HepG2 (cell line): ENCODE data around the gene CSMD2. TPM values are rescaled to one million over a fixed set of nuclear protein-coding genes. Genes with fewer than 3 reads are reported as not detected.
A peak's percentile ranks its signal among the peaks of the same experiment; 100 is the strongest.

Experiments
- ATAC-seq: fragments of 200-7000 bp; cut with Tn5 transposase; 3 replicates; pipeline ENCODE4 v1.9.1; 2020; ENCODE audit warnings: mild to moderate bottlenecking, moderate library complexity
- BruUV-seq: library from RNA; stranded (reverse); fragments of 400-500 nt; replicated peaks from 2 replicates; lab custom pipeline; 2021; lab: Mats Ljungman, UMichigan
- CTCF ChIA-PET: fragments of 300-600 bp; formaldehyde crosslinking; extraction: SDS; loops from one replicate; lab custom pipeline; 2021; ENCODE audit warnings: low total read pairs, inconsistent platforms, low intra/inter-chr PET ratio; lab: Yijun Ruan, JAX
- POLR2A ChIA-PET: fragments of 350-600 bp; sonication (Branson Sonifier 250); formaldehyde crosslinking; loops from one replicate; lab custom pipeline; 2020; ENCODE audit warnings: antibody characterized with exemption, inconsistent platforms; lab: Yijun Ruan, JAX
- DNase-seq: peaks from one replicate; pipeline ENCODE4 v3.0.0-alpha.2; 2015; ENCODE audit warnings: low spot score
- FAIRE-seq: peaks from 3 replicates; lab custom pipeline; 2011; peaks lifted over from hg19 to GRCh38; lab: Jason Lieb, UNC
- H2AFZ ChIP-seq: one replicate; pipeline ENCODE4 v1.6.1; 2011; ENCODE audit warnings: low read length, inconsistent platforms
- H3K27ac ChIP-seq: fragments of 300-600 bp; 3 replicates; pipeline ENCODE4 v1.8.0; 2011; ENCODE audit warnings: mixed run types, mild to moderate bottlenecking, mixed read lengths, low read length, inconsistent platforms; ENCODE audit not compliant: insufficient read depth; ENCODE audit errors: extremely low read length
- H3K27me3 ChIP-seq, 2 experiments: fragments of 200-600 bp in 1 of 2; 2 replicates in 1 of 2; 3 replicates in 1 of 2; pipeline versions ENCODE4 v1.6.0 to v1.8.0; 2011; ENCODE audit warnings: low read length in 2 of 2, mild to moderate bottlenecking in 2 of 2, moderate library complexity in 2 of 2, inconsistent platforms in 1 of 2; ENCODE audit not compliant: insufficient read depth in 2 of 2, control insufficient read depth in 1 of 2
- H3K36me3 ChIP-seq, 2 experiments: fragments of 200-600 bp in 1 of 2; replicated peaks in 1 of 2; 2 replicates in 1 of 2; 3 replicates in 1 of 2; pipeline versions ENCODE4 v1.5.1 to v1.8.0; 2011; ENCODE audit warnings: low read length in 2 of 2, inconsistent platforms in 1 of 2; ENCODE audit not compliant: insufficient read depth in 2 of 2, control insufficient read depth in 1 of 2
- H3K4me1 ChIP-seq: 2 replicates; pipeline ENCODE4 v1.5.1; 2012; ENCODE audit warnings: low read length, inconsistent platforms; ENCODE audit not compliant: insufficient read depth
- H3K4me2 ChIP-seq: 2 replicates; pipeline ENCODE4 v1.6.0; 2011; ENCODE audit warnings: low read depth, low read length, inconsistent platforms
- H3K4me3 ChIP-seq, 3 experiments: fragments of 200-600 bp in 1 of 3; sonication (generic), shearing (Covaris generic) in 1 of 3; replicated peaks in 1 of 3; 2 replicates each; pipeline ENCODE4 v1.5.1; 2011 to 2016; ENCODE audit warnings: low read length in 3 of 3, inconsistent platforms in 2 of 3, low read depth in 2 of 3, mild to moderate bottlenecking in 2 of 3, control low read depth in 1 of 3, mixed read lengths in 1 of 3; ENCODE audit not compliant: insufficient read depth in 1 of 3
- H3K79me2 ChIP-seq: one replicate; pipeline ENCODE4 v1.6.1; 2011; ENCODE audit warnings: low read length, inconsistent platforms; ENCODE audit not compliant: insufficient read depth
- H3K9ac ChIP-seq: 2 replicates; pipeline ENCODE4 v1.6.0; 2011; ENCODE audit warnings: mild to moderate bottlenecking, low read depth, low read length, inconsistent platforms; ENCODE audit not compliant: insufficient read depth
- H3K9me3 ChIP-seq: 2 replicates; pipeline ENCODE4 v1.5.1; 2012; ENCODE audit warnings: mild to moderate bottlenecking, low read length
- H4K20me1 ChIP-seq: 2 replicates; pipeline ENCODE4 v1.6.0; 2011; ENCODE audit warnings: inconsistent platforms, mild to moderate bottlenecking, low read length, moderate library complexity; ENCODE audit not compliant: insufficient read depth
- AFF4 ChIP-seq: sonication (generic); formaldehyde crosslinking; IDR thresholded peaks from 2 replicates; pipeline ENCODE4 v1.4.0; 2020; ENCODE audit warnings: missing genetic modification reagents
- CREBL2 ChIP-seq: sonication (generic); formaldehyde crosslinking; IDR thresholded peaks from 2 replicates; pipeline ENCODE4 v1.8.1; 2023; ENCODE audit warnings: missing genetic modification reagents, mild to moderate bottlenecking, borderline replicate concordance
- FOXA3 ChIP-seq: IDR thresholded peaks from 2 replicates; pipeline ENCODE4 v1.6.1; 2016; ENCODE audit warnings: missing genetic modification reagents, missing compliant biosample characterization
- GPBP1L1 ChIP-seq: sonication (generic); formaldehyde crosslinking; IDR thresholded peaks from 2 replicates; pipeline ENCODE4 v1.5.0; 2020; ENCODE audit warnings: mild to moderate bottlenecking, missing genetic modification reagents
- GTF3A ChIP-seq: sonication (generic); formaldehyde crosslinking; conservative IDR thresholded peaks from 2 replicates; pipeline ENCODE4 v1.4.0; 2020; ENCODE audit warnings: mild to moderate bottlenecking, missing genetic modification reagents
- IKZF4 ChIP-seq: sonication (generic); formaldehyde crosslinking; IDR thresholded peaks from 2 replicates; pipeline ENCODE4 v1.5.1; 2020; ENCODE audit warnings: borderline replicate concordance, mild to moderate bottlenecking, low read depth, missing genetic modification reagents; ENCODE audit errors: not compliant biosample characterization
- JARID2 ChIP-seq: sonication (generic); formaldehyde crosslinking; IDR thresholded peaks from 2 replicates; pipeline ENCODE4 v1.8.1; 2023; ENCODE audit warnings: missing genetic modification reagents, inconsistent platforms; ENCODE audit not compliant: insufficient replicate concordance
- KLF13 ChIP-seq: sonication (generic); formaldehyde crosslinking; IDR thresholded peaks from 2 replicates; pipeline ENCODE4 v1.4.0; 2020; ENCODE audit warnings: mild to moderate bottlenecking, missing genetic modification reagents
- NRL ChIP-seq: sonication (generic); formaldehyde crosslinking; IDR thresholded peaks from 2 replicates; pipeline ENCODE4 v1.5.0; 2020; ENCODE audit warnings: missing genetic modification reagents, mild to moderate bottlenecking, moderate library complexity, borderline replicate concordance
- ZBTB1 ChIP-seq: sonication (generic); formaldehyde crosslinking; IDR thresholded peaks from 2 replicates; pipeline ENCODE4 v1.4.0; 2020; ENCODE audit warnings: missing genetic modification reagents, borderline replicate concordance
- ZMAT3 ChIP-seq: sonication (generic); formaldehyde crosslinking; conservative IDR thresholded peaks from 2 replicates; pipeline ENCODE4 v1.7.0; 2021; ENCODE audit warnings: missing genetic modification reagents
- ZNF747 ChIP-seq: sonication (generic); formaldehyde crosslinking; IDR thresholded peaks from 2 replicates; pipeline ENCODE4 v1.8.1; 2023; ENCODE audit warnings: missing genetic modification reagents, mild to moderate bottlenecking, borderline replicate concordance
- in situ Hi-C: cut with HindIII; loops from 2 replicates; pipeline ENCODE4 v1.10.0; 2017; ENCODE audit warnings: low pct_unique_long_range_greater_than_20kb; ENCODE audit not compliant: extremely low pct_ligation_motif_present
- intact Hi-C: fragments of 100-400 bp; cut with micrococcal nuclease; formaldehyde crosslinking; loops from one replicate; pipeline ENCODE4 v1.10.0; 2022; ENCODE audit not compliant: unreplicated experiment
- polyA plus RNA-seq, 8 experiments: library from polyadenylated mRNA; depleted of rRNA in 3 of 8; stranded (reverse) in 7 of 8; unstranded in 1 of 8; fragments of >200 nt; fragmentation: Illumina TruSeq in 4 of 8; extraction: Trizol in 4 of 8; gene quantifications; 2 replicates each; pipeline versions ENCODE4 v1.2.1 to v1.2.3, GENCODE V29; 2011 to 2016; ENCODE audit warnings: low read depth in 4 of 8, missing spikeins in 1 of 8, mixed read lengths in 1 of 8; ENCODE audit not compliant: insufficient read depth in 1 of 8
- total RNA-seq, 5 experiments: library from RNA; depleted of rRNA; stranded (reverse); fragments of >200 nt; fragmentation: Illumina TruSeq; extraction: Trizol; gene quantifications; 2 replicates each; pipeline ENCODE4 v1.2.3, GENCODE V29; 2016; ENCODE audit warnings: low read depth in 1 of 5
- TF ChIP-seq, protein P1 (sequence below): sonication (generic); formaldehyde crosslinking; IDR thresholded peaks from 2 replicates; pipeline ENCODE4 v1.5.0; 2020; ENCODE audit warnings: mild to moderate bottlenecking, low read depth, missing genetic modification reagents, borderline replicate concordance
- TF ChIP-seq, protein P2 (sequence below): sonication (generic); formaldehyde crosslinking; IDR thresholded peaks from 2 replicates; pipeline ENCODE4 v1.4.0; 2020; ENCODE audit warnings: mild to moderate bottlenecking, missing genetic modification reagents

Gene CSMD2
- total and polyA plus RNA-seq, 2 of the 13 experiments (the other 11 are each of a cell fraction or from before 2014, with no cell fraction given), result not detected

DNA sequence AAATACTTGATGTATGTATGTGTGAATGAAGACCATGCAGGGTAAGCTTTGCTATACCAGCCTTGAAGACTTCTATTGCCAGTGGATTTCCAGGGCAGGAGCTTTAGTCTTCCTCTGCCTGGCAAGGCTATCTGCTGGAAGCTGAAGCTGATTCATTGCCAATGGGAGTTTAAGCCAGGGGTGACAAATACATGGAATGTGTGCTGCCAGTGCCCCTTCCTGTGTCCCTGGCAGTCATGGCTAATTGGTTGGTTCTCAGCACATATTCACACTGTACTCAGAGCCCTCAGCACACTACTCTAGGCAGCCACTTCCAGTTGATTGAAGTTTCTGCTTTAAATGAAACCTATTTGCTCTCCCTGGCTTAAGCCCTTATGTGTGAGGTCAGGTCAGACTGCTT lies 691.1 kb downstream of the CSMD2 start:
- DNase-seq (no peak), FAIRE-seq (no peak), ATAC-seq (no peak)
- Histone ChIP-seq H3K27me3 (no peaks in the 10 kb centered on the region; a peak in 1 of 5 replicates), H3K79me2 (peaks cover 4% of the 10 kb centered on the region), H4K20me1 (no peaks in the 10 kb centered on the region), H2AFZ (no peak overlapping the region), H3K4me3 (no peak overlapping the region), H3K27ac (no peak overlapping the region), H3K36me3 (no peaks in the 10 kb centered on the region), H3K4me1 (peaks cover 29% of the 10 kb centered on the region), H3K4me2 (peak overlapping the region; percentile 85), H3K9me3 (no peaks in the 10 kb centered on the region), H3K9ac (no peak overlapping the region)
- intact Hi-C loops (loop anchor here (5.0 kb wide), 1 partner anchor 347 kb away; no protein-coding TSS in a partner anchor), in situ Hi-C loops (no loop called here)
- ChIA-PET POLR2A (no interaction called here), CTCF (no interaction called here)
- TF ChIP-seq AFF4 (CRISPR knock-in tag) (no peak), GPBP1L1 (CRISPR knock-in tag) (no peak), ZBTB1 (CRISPR knock-in tag) (no peak), JARID2 (CRISPR knock-in tag) (no peak), FOXA3 (no peak), ZNF747 (CRISPR knock-in tag) (no peak), ZMAT3 (CRISPR knock-in tag) (no peak), NRL (CRISPR knock-in tag) (no peak), KLF13 (CRISPR knock-in tag) (no peak), IKZF4 (CRISPR knock-in tag) (no peak), GTF3A (CRISPR knock-in tag) (no peak), CREBL2 (CRISPR knock-in tag) (no peak)
- TF ChIP-seq, protein P1, sequence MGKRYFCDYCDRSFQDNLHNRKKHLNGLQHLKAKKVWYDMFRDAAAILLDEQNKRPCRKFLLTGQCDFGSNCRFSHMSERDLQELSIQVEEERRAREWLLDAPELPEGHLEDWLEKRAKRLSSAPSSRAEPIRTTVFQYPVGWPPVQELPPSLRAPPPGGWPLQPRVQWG (CRISPR knock-in tag), result no peak
- TF ChIP-seq, protein P2, sequence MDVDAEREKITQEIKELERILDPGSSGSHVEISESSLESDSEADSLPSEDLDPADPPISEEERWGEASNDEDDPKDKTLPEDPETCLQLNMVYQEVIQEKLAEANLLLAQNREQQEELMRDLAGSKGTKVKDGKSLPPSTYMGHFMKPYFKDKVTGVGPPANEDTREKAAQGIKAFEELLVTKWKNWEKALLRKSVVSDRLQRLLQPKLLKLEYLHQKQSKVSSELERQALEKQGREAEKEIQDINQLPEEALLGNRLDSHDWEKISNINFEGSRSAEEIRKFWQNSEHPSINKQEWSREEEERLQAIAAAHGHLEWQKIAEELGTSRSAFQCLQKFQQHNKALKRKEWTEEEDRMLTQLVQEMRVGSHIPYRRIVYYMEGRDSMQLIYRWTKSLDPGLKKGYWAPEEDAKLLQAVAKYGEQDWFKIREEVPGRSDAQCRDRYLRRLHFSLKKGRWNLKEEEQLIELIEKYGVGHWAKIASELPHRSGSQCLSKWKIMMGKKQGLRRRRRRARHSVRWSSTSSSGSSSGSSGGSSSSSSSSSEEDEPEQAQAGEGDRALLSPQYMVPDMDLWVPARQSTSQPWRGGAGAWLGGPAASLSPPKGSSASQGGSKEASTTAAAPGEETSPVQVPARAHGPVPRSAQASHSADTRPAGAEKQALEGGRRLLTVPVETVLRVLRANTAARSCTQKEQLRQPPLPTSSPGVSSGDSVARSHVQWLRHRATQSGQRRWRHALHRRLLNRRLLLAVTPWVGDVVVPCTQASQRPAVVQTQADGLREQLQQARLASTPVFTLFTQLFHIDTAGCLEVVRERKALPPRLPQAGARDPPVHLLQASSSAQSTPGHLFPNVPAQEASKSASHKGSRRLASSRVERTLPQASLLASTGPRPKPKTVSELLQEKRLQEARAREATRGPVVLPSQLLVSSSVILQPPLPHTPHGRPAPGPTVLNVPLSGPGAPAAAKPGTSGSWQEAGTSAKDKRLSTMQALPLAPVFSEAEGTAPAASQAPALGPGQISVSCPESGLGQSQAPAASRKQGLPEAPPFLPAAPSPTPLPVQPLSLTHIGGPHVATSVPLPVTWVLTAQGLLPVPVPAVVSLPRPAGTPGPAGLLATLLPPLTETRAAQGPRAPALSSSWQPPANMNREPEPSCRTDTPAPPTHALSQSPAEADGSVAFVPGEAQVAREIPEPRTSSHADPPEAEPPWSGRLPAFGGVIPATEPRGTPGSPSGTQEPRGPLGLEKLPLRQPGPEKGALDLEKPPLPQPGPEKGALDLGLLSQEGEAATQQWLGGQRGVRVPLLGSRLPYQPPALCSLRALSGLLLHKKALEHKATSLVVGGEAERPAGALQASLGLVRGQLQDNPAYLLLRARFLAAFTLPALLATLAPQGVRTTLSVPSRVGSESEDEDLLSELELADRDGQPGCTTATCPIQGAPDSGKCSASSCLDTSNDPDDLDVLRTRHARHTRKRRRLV, result no peak
- no TSS peak for BruUV-seq
